A549 (cell line): ENCODE data around the gene TRAF4.

ENCODE experiments used
- CEBPB ChIP-seq, 2 experiments: fragments of >200 bp in 1 of 2; sonication (Bioruptor Twin) in 1 of 2; formaldehyde crosslinking in 1 of 2; IDR thresholded peaks; 2 replicates each; pipeline ENCODE4 v1.6.1; 2012 to 2016
- CHD2 ChIP-seq: fragments of 150-350 bp; IDR thresholded peaks from 2 replicates; pipeline ENCODE4 v1.6.1; 2014; ENCODE audit warnings: low read length; ENCODE audit not compliant: partially characterized antibody
- REST ChIP-seq: fragments of 200-600 bp; sonication (generic); IDR thresholded peaks from 2 replicates; pipeline ENCODE4 v1.6.1; 2016; ENCODE audit warnings: antibody characterized with exemption, mild to moderate bottlenecking, moderate library complexity

GRCh38 chr17:28725166-28725659 is 18.6 kb upstream of the TRAF4 start:
- TF ChIP-seq CEBPB (IDR thresholded peaks at IDR 0.05) (no peak; a peak in 1 of 4 replicates), REST (no peak), CHD2 (no peak)
